Mucosa of descending colon (tissue), 3 donors: ENCODE data around the gene ITGB7. TPM values are rescaled to one million over a fixed set of nuclear protein-coding genes. Genes with fewer than 3 reads are reported as not detected.

Source experiments
- ATAC-seq: fragments of 200-7000 bp; cut with Tn5 transposase; one replicate; pipeline ENCODE4 v1.9.1; 2020; ENCODE audit warnings: mild to moderate bottlenecking, moderate library complexity
- DNase-seq, 3 donors: peaks; one replicate each; pipeline ENCODE4 v3.0.0-alpha.2; 2020
- H3K36me3 ChIP-seq: fragments of 200-600 bp; one replicate; pipeline ENCODE4 v1.8.0; 2021; ENCODE audit warnings: low read depth, mild to moderate bottlenecking
- H3K4me1 ChIP-seq: fragments of 200-600 bp; one replicate; pipeline ENCODE4 v1.8.0; 2021; ENCODE audit warnings: low read depth, mild to moderate bottlenecking
- H3K4me3 ChIP-seq: fragments of 200-600 bp; one replicate; pipeline ENCODE4 v1.8.0; 2021; ENCODE audit warnings: mild to moderate bottlenecking
- H3K9me3 ChIP-seq: fragments of 200-600 bp; one replicate; pipeline ENCODE4 v1.8.0; 2021; ENCODE audit warnings: mild to moderate bottlenecking
- intact Hi-C, 2 donors: fragments of 100-400 bp; cut with DNase I in 1 of 2; cut with micrococcal nuclease in 1 of 2; formaldehyde crosslinking; loops; one replicate each; pipeline versions ENCODE4 v1.11.0 to v1.11.1; 2022; cut with DNase I, micrococcal nuclease
- total RNA-seq, 3 donors: library from RNA; stranded (reverse); fragmentation: NEBNext Ultra II Directional in 2 of 3; extraction: Animal tissue kit (Norgen Biotek cat#: 25700) in 2 of 3; gene quantifications; one replicate each; pipeline versions ENCODE4 v1.2.1 to v1.2.4, GENCODE V29; 2021 to 2023
- TF ChIP-seq, protein P1 (sequence below): fragments of 200-600 bp; IDR thresholded peaks from one replicate; pipeline ENCODE4 v1.8.0; 2022; ENCODE audit warnings: antibody characterized with exemption, mild to moderate bottlenecking
- donor health status: DM: no; HTN: no; CAD: no; lungs with moderate emphysema.
- donor health status: DM: no; HTN: no; CAD: no.
- donor health status: DM: no; HTN: yes; CAD: no.

Gene ITGB7
- total RNA-seq, 3 donors from 2014 or later, result 6.2 to 13.8 (median 7.3) TPM

- peak in 1 of 3 donors; percentile 44 for DNase-seq
- ATAC-seq, result no peak
- H3K9me3 ChIP-seq, result no peaks in the 10 kb centered on the region
- TF ChIP-seq, protein P1, sequence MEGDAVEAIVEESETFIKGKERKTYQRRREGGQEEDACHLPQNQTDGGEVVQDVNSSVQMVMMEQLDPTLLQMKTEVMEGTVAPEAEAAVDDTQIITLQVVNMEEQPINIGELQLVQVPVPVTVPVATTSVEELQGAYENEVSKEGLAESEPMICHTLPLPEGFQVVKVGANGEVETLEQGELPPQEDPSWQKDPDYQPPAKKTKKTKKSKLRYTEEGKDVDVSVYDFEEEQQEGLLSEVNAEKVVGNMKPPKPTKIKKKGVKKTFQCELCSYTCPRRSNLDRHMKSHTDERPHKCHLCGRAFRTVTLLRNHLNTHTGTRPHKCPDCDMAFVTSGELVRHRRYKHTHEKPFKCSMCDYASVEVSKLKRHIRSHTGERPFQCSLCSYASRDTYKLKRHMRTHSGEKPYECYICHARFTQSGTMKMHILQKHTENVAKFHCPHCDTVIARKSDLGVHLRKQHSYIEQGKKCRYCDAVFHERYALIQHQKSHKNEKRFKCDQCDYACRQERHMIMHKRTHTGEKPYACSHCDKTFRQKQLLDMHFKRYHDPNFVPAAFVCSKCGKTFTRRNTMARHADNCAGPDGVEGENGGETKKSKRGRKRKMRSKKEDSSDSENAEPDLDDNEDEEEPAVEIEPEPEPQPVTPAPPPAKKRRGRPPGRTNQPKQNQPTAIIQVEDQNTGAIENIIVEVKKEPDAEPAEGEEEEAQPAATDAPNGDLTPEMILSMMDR, result no peak
- intact Hi-C loops, result no loop called here
- H3K36me3 ChIP-seq, result no peaks in the 10 kb centered on the region
- H3K4me3 ChIP-seq, result no peak overlapping the region
- H3K4me1 ChIP-seq, result peaks cover 43% of the 10 kb centered on the region
Observed at GRCh38 chr12:53217931-53218307, 10.9 kb upstream of the ITGB7 start.

- Histone ChIP-seq H3K4me1 (peaks cover 37% of the 10 kb centered on the region), H3K36me3 (no peaks in the 10 kb centered on the region), H3K9me3 (no peaks in the 10 kb centered on the region), H3K4me3 (no peak overlapping the region)
- TF ChIP-seq, protein P1, result no peak
- ATAC-seq (peak; percentile 44), DNase-seq (peak; percentile 84 to 86 (median 85))
- intact Hi-C loops, result no loop called here
Observed at GRCh38 chr12:53217051-53217930, 10.2 kb upstream of the ITGB7 start.

DNA sequence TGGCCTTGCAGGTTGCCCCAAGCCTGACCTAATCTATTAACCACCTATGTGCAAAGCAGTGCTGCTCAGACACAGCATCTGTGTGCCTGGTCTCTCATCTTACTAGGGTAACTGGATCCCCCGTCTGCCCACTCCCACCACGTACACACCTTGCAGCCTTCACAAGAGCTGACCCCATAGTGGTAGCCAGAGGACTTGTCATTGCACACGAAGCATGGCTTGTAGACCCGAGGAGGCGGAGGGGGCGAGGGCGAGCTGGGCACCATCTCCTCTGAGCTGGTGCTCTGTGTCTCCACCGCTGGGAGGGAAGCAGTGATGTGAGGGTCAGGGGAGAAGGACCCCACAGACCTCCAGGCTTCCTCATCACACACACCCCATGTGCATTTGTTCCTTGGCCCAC lies 8.4 kb upstream of the ITGB7 start:
- H3K9me3 ChIP-seq, result no peaks in the 10 kb centered on the region
- ATAC-seq (no peak), DNase-seq (peak in 1 of 3 donors; percentile 25)
- intact Hi-C loops, result no loop called here
- TF ChIP-seq, protein P1, result no peak
- no peak overlapping the region for H3K4me3 ChIP-seq
- H3K4me1 ChIP-seq, result peaks cover 32% of the 10 kb centered on the region
- H3K36me3 ChIP-seq, result no peaks in the 10 kb centered on the region

GRCh38 chr12:53214687-53215455 lies 7.8 kb upstream of the ITGB7 start:
- TF ChIP-seq, protein P1, result no peak
- Histone ChIP-seq H3K4me1 (peaks cover 30% of the 10 kb centered on the region), H3K9me3 (no peaks in the 10 kb centered on the region), H3K4me3 (no peak overlapping the region), H3K36me3 (no peaks in the 10 kb centered on the region)
- peak in 1 of 3 donors; percentile 39 for DNase-seq
- intact Hi-C loops, result loop anchor here (5.0 kb wide), 2 partner anchors 37 to 72 kb away; a partner anchor contains a TSS
- no peak for ATAC-seq

DNA sequence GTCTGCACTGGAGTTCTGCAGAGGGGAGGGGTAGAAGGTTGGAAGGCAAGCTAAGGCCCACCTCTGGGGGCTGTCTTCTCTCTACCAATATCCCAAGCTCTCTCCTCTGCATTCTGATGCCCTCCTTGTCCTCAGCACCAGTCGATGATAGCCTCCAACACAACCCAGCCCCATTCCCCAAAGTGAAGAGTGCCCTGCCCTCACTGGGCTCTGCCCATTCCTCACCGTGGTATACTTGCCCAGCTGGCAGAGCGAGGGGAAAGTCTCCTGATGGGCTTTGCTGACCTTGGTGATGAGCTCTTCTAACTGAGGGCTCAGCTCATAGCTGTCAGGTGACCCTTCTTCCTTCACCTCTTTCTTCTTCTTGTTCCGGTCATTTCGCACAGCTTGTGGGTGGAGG lies 7.2 kb upstream of the ITGB7 start:
- H3K36me3 ChIP-seq, result no peaks in the 10 kb centered on the region
- ATAC-seq (no peak), DNase-seq (peak in 1 of 3 donors; percentile 20)
- peaks cover 31% of the 10 kb centered on the region for H3K4me1 ChIP-seq
- TF ChIP-seq, protein P1, result no peak
- no peak overlapping the region for H3K4me3 ChIP-seq
- intact Hi-C loops, result loop anchor here (5.0 kb wide), 2 partner anchors 38 to 73 kb away; a partner anchor contains a TSS
- H3K9me3 ChIP-seq, result no peaks in the 10 kb centered on the region
